ENCODE data around the gene TEX22.

Gene TEX22

DNA sequence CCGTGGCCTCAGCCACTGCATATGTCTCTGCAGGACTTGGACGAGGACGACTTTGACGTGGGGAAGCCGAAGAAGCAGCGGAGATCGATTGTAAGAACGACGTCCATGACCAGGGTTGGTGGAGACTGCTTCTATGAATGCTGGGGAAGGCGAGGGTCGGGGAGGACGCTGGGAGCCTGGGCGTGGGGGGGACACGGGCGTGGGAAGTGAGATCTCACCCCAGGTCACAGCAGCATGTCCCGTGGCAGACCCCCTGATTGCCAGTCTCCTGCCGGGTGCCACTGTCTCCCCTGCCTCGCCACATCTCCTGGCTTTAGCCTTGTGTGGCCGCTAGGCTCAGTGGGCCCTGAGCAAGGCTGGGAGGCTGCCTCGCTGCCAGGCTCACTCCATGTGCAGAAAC lies 29.9 kb upstream of the TEX22 start:
- no peaks in the 10 kb centered on the region for H3K27me3 ChIP-seq (replicated peaks)
- TF ChIP-seq, protein P1, sequence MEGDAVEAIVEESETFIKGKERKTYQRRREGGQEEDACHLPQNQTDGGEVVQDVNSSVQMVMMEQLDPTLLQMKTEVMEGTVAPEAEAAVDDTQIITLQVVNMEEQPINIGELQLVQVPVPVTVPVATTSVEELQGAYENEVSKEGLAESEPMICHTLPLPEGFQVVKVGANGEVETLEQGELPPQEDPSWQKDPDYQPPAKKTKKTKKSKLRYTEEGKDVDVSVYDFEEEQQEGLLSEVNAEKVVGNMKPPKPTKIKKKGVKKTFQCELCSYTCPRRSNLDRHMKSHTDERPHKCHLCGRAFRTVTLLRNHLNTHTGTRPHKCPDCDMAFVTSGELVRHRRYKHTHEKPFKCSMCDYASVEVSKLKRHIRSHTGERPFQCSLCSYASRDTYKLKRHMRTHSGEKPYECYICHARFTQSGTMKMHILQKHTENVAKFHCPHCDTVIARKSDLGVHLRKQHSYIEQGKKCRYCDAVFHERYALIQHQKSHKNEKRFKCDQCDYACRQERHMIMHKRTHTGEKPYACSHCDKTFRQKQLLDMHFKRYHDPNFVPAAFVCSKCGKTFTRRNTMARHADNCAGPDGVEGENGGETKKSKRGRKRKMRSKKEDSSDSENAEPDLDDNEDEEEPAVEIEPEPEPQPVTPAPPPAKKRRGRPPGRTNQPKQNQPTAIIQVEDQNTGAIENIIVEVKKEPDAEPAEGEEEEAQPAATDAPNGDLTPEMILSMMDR (IDR thresholded peaks at IDR 0.05; ENCODE audit: low read depth, low read length, missing control alignments): no peak
- in situ Hi-C loops (cut with HindIII; ENCODE audit: low pct_ligation_motif_present, low sequenced_read_pairs): no loop called here
- no peak for DNase-seq
- no peaks in the 10 kb centered on the region for H3K36me3 ChIP-seq (replicated peaks)
- H3K4me3 ChIP-seq (ENCODE audit: low read depth, low read length): no peak overlapping the region
- no peak overlapping the region for H3K27ac ChIP-seq

DNA sequence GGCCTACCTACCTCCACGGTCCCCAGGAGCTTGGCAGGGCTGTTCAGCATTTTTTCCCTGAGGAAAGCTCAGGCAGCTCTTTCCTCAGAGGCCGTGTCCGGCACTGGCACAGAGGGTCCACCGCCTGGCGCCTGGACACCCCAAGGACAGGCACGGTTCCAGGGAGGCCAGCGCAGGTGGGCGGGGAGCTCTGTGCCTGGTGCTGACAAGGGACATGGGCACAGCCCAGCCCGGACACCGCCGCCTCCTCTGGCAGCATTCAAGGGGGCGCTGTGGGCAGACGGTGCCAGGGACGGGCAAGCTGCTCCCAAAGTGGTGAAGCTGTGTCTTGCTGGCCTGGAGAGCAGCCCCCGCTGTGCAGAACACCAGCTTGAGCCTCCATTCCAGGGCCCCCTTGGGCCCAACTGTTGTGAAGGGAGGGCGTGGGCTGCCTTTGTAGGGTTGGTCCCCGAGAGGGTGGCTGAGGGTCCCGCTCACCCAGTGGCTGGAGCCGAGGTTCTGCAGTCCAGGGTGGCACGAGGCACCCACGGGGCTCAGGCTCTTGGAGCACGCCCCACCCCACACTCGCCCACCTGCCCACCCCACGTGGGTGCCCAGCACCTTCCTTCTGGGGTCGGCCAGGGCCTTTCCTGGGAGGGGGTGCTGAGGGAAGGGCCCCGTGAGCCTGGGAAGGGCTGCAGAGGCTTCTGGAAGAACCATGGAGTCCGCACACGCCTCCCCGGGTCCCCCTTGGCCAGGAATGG lies 29.3 kb upstream of the TEX22 start:
- DNase-seq: no peak
- H3K27ac ChIP-seq: no peak overlapping the region
- in situ Hi-C loops (cut with HindIII; ENCODE audit: low pct_ligation_motif_present, low sequenced_read_pairs): no loop called here
- no peaks in the 10 kb centered on the region for H3K36me3 ChIP-seq (replicated peaks)
- H3K4me3 ChIP-seq (ENCODE audit: low read depth, low read length): no peak overlapping the region
- no peaks in the 10 kb centered on the region for H3K27me3 ChIP-seq (replicated peaks)
- TF ChIP-seq, protein P1 (IDR thresholded peaks at IDR 0.05; ENCODE audit: low read depth, low read length, missing control alignments): no peak

DNA sequence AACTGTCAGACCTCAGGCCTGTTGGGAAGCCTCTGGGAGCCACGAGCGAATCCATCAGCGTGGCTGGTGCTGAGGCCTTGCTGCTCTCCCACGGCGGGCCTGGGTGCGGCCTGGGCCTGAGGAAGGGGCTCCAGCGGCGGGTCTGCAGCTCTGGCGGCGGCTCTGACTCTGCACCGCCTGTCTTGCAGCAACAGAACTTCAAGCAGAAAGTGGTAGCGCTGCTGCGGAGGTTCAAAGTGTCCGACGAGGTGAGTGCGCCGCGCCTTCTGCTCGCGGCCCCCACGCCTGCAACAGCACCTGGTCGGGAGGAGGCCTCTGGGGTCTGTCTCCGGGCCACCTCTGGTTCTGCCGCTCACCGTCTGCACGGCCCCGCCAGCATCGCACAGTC lies 28.7 kb upstream of the TEX22 start:
- in situ Hi-C loops (cut with HindIII; ENCODE audit: low pct_ligation_motif_present, low sequenced_read_pairs): no loop called here
- H3K4me3 ChIP-seq (ENCODE audit: low read depth, low read length): no peak overlapping the region
- no peaks in the 10 kb centered on the region for H3K27me3 ChIP-seq (replicated peaks)
- H3K36me3 ChIP-seq (replicated peaks): no peaks in the 10 kb centered on the region
- no peak for DNase-seq
- H3K27ac ChIP-seq: no peak overlapping the region
- TF ChIP-seq, protein P1 (IDR thresholded peaks at IDR 0.05; ENCODE audit: low read depth, low read length, missing control alignments): no peak

DNA sequence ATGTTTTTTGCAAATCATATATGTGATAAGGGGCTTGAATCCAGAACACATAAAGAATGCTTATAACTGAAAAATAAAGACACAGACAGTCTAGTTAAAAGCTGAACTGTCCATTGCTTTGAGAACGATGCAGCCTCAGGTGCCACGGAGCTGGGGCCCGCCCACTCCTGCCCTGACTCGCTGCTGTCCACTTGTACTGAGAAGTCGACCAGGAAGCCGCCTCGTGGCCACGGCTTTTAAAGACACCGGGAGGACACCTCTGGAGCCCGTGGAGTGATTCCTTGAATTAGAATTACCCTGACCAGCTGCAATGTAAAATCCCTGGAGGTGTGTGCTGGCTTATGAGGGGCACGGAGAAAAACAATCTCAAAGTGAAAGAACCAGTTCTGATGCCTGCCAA lies 23.9 kb upstream of the TEX22 start:
- TF ChIP-seq, protein P1 (IDR thresholded peaks at IDR 0.05; ENCODE audit: low read depth, low read length, missing control alignments): no peak
- H3K27ac ChIP-seq: no peak overlapping the region
- H3K4me3 ChIP-seq (ENCODE audit: low read depth, low read length): no peak overlapping the region
- DNase-seq: no peak
- H3K36me3 ChIP-seq (replicated peaks): no peaks in the 10 kb centered on the region
- in situ Hi-C loops (cut with HindIII; ENCODE audit: low pct_ligation_motif_present, low sequenced_read_pairs): no loop called here
- no peaks in the 10 kb centered on the region for H3K27me3 ChIP-seq (replicated peaks)

DNA sequence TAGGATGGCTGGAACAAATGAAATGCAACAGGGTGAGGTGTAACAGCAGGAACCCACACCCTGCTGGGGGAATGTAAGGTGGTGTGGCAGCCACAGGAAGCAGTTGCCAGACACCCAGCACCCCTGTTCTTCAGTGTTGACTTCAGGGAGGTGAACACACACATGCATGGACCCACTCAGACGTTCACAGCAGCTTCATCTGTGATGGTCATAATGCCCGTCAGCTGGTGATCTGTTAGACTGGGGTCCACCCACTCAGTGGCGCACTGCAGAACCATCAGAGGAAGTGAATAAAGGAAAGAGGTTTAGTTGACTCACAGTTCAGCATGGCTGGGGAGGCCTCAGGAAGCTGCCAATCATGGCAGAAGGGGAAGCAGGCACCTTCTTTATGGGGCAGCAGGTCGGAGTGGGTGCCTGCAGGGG lies 22.7 kb upstream of the TEX22 start:
- TF ChIP-seq, protein P1 (IDR thresholded peaks at IDR 0.05; ENCODE audit: low read depth, low read length, missing control alignments): no peak
- Histone ChIP-seq H3K27me3 (replicated peaks) (no peaks in the 10 kb centered on the region), H3K27ac (no peak overlapping the region), H3K36me3 (replicated peaks) (no peaks in the 10 kb centered on the region), H3K4me3 (ENCODE audit: low read depth, low read length) (no peak overlapping the region)
- peak; percentile 18 for DNase-seq
- in situ Hi-C loops (cut with HindIII; ENCODE audit: low pct_ligation_motif_present, low sequenced_read_pairs): no loop called here

Data from brain microvascular endothelial cell (primary cell).